ENCODE data around the gene DBNDD2.

The DBNDD2 gene

GRCh38 chr20:45452238-45452637 is 44.1 kb downstream of the DBNDD2 start:
- DNase-seq (ENCODE audit: low read depth): no peak

- DNase-seq (ENCODE audit: low read depth): no peak
Measured at GRCh38 chr20:45452772-45453691, 44.9 kb downstream of the DBNDD2 start.

DNA sequence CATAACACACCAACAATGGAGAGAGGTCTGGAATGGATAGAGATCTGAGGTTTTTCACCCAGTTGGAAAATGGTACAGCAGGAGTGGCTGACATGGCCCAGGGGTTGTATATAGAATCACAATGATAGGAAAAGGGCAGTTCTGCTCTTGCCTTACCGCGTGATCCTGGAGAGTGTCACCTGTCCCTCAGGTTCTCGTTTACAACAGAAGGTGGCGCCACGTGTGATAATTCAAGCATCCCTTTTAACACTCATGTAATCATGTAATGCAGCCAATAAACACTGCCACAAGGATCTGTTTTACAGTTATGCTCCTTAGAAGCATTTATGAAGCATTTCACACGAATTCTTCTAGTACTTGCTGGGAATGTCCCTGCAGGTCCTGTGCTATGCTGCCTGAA is 48.5 kb downstream of the DBNDD2 start:
- DNase-seq (ENCODE audit: low read depth): no peak

GRCh38 chr20:45459606-45460005 is 51.5 kb downstream of the DBNDD2 start:
- no peak for DNase-seq (ENCODE audit: low read depth)
